K562 (cell line): ENCODE results near the gene P2RY4. TPM values are rescaled to one million over a fixed set of nuclear protein-coding genes. Genes with fewer than 3 reads are reported as not detected.
A peak's percentile ranks its signal among the peaks of the same experiment; 100 is the strongest.

Experiments used
- ATAC-seq: fragments of 200-7000 bp; cut with Tn5 transposase; 3 replicates; pipeline ENCODE4 v1.9.1; 2020; ENCODE audit warnings: moderate library complexity
- BruUV-seq: library from RNA; stranded (reverse); fragments of 400-500 nt; replicated peaks from 2 replicates; lab custom pipeline; 2021; lab: Mats Ljungman, UMichigan
- CTCF ChIA-PET: fragments of 300-600 bp; formaldehyde crosslinking; extraction: SDS; loops from one replicate; lab custom pipeline; 2021; ENCODE audit warnings: low intra/inter-chr PET ratio; lab: Yijun Ruan, JAX
- POLR2A ChIA-PET: fragments of 300-600, 350-650 bp; sonication (Branson Sonifier 250); formaldehyde crosslinking; extraction: SDS; loops from one replicate; lab custom pipeline; 2021; ENCODE audit warnings: antibody characterized with exemption, inconsistent platforms; lab: Yijun Ruan, JAX
- DNase-seq, 4 experiments: peaks; one replicate each; pipeline versions ENCODE4 v3.0.0 to v3.0.0-alpha.2; 2011 to 2018; ENCODE audit warnings: low spot score in 3 of 4, mixed read lengths in 3 of 4; ENCODE audit errors: extremely low read depth in 1 of 4
- FAIRE-seq: peaks from 2 replicates; lab custom pipeline; 2011; peaks lifted over from hg19 to GRCh38; lab: Jason Lieb, UNC
- H2AFZ ChIP-seq: 2 replicates; pipeline ENCODE4 v1.6.0; 2011; ENCODE audit warnings: low read depth, low read length, control low read depth, inconsistent platforms
- H3K27ac ChIP-seq: fragments of 200-600 bp; 3 replicates; pipeline ENCODE4 v1.8.0; 2011; ENCODE audit warnings: low read depth, mild to moderate bottlenecking, control low read depth, inconsistent platforms, low read length, moderate library complexity, mixed read lengths; ENCODE audit errors: extremely low read depth
- H3K27me3 ChIP-seq, 2 experiments: fragments of 300-600 bp in 1 of 2; 2 replicates in 1 of 2; 3 replicates in 1 of 2; pipeline versions ENCODE4 v1.6.0 to v1.8.0; 2011; ENCODE audit warnings: inconsistent platforms in 2 of 2, low read length in 2 of 2, mild to moderate bottlenecking in 1 of 2, mixed read lengths in 1 of 2, moderate library complexity in 1 of 2; ENCODE audit not compliant: control insufficient read depth in 2 of 2, insufficient read depth in 2 of 2
- H3K36me3 ChIP-seq: fragments of 300-600 bp; 3 replicates; pipeline ENCODE4 v1.8.0; 2011; ENCODE audit warnings: mild to moderate bottlenecking, low read length, inconsistent platforms; ENCODE audit not compliant: control insufficient read depth, insufficient read depth
- H3K4me1 ChIP-seq, 2 experiments: fragments of 200-600 bp in 1 of 2; replicated peaks in 1 of 2; 2 replicates in 1 of 2; 3 replicates in 1 of 2; pipeline versions ENCODE4 v1.5.1 to v1.8.0; 2011; ENCODE audit warnings: inconsistent platforms in 2 of 2, low read length in 2 of 2, mild to moderate bottlenecking in 1 of 2, mixed read lengths in 1 of 2, moderate library complexity in 1 of 2; ENCODE audit not compliant: control insufficient read depth in 2 of 2, insufficient read depth in 2 of 2
- H3K4me2 ChIP-seq: 2 replicates; pipeline ENCODE4 v1.6.1; 2011; ENCODE audit warnings: low read length, control low read depth, inconsistent platforms, mixed read lengths; ENCODE audit not compliant: insufficient read depth
- H3K4me3 ChIP-seq: fragments of 200-600 bp; sonication (generic), shearing (Covaris generic); 2 replicates; pipeline ENCODE4 v1.5.1; 2016; ENCODE audit warnings: control low read depth, inconsistent platforms
- H3K79me2 ChIP-seq: fragments of 200-600 bp; 3 replicates; pipeline ENCODE4 v1.8.0; 2011; ENCODE audit warnings: low read length, inconsistent platforms; ENCODE audit not compliant: control insufficient read depth, insufficient read depth
- H3K9ac ChIP-seq, 2 experiments: 2 replicates each; pipeline versions ENCODE4 v1.6.0 to v1.6.1; 2011; ENCODE audit warnings: low read depth in 2 of 2, low read length in 2 of 2, control low read depth in 1 of 2, inconsistent platforms in 1 of 2, mild to moderate bottlenecking in 1 of 2, mixed read lengths in 1 of 2; ENCODE audit not compliant: insufficient read depth in 1 of 2
- H3K9me1 ChIP-seq: one replicate; pipeline ENCODE4 v1.6.0; 2011; ENCODE audit warnings: inconsistent platforms, mild to moderate bottlenecking, low read length, moderate library complexity; ENCODE audit not compliant: control insufficient read depth, insufficient read depth
- H3K9me3 ChIP-seq: replicated peaks from 2 replicates; pipeline ENCODE4 v1.5.1; 2011; ENCODE audit warnings: low read depth, low read length, inconsistent platforms; ENCODE audit not compliant: control insufficient read depth, insufficient read depth
- H4K20me1 ChIP-seq: replicated peaks from 2 replicates; pipeline ENCODE4 v1.6.1; 2011; ENCODE audit warnings: low read length, inconsistent platforms, mixed read lengths; ENCODE audit not compliant: control insufficient read depth, insufficient read depth
- BCL6 ChIP-seq: fragments of 250-450 bp; sonication (Bioruptor Pico); IDR thresholded peaks from 2 replicates; pipeline ENCODE4 v1.4.0; 2020
- COPS2 ChIP-seq: fragments of 450-650 bp; conservative IDR thresholded peaks from 2 replicates; pipeline ENCODE4 v1.6.1; 2016; ENCODE audit warnings: mild to moderate bottlenecking, moderate library complexity
- E2F4 ChIP-seq: sonication (generic); formaldehyde crosslinking; IDR thresholded peaks from 2 replicates; pipeline ENCODE4 v1.8.0; 2022; ENCODE audit warnings: mild to moderate bottlenecking, low read depth, missing genetic modification reagents
- MEIS2 ChIP-seq: fragments of 450-650 bp; IDR thresholded peaks from 2 replicates; pipeline ENCODE4 v1.6.1; 2014; ENCODE audit warnings: mild to moderate bottlenecking; ENCODE audit not compliant: partially characterized antibody
- TAL1 ChIP-seq: fragments of 450-650 bp; IDR thresholded peaks from 2 replicates; pipeline ENCODE4 v1.6.1; 2016; ENCODE audit warnings: mild to moderate bottlenecking
- ZNF518B ChIP-seq: fragments of 250-450 bp; sonication (Bioruptor Pico); IDR thresholded peaks from 2 replicates; pipeline ENCODE4 v1.5.0; 2021; ENCODE audit warnings: mild to moderate bottlenecking, moderate library complexity
- WGBS: fragments of 100-300 bp; shearing (Covaris generic); methylation state at CpG from one replicate; pipeline ENCODE4 v1.1.6; 2016; ENCODE audit warnings: low coverage, mixed read lengths; ENCODE audit not compliant: insufficient coverage; ENCODE audit errors: missing lambda C conversion rate; 5-methylcytosine and 5-hydroxymethylcytosine counted together
- in situ Hi-C: fragments of 300-500 bp; cut with MboI; formaldehyde crosslinking; loops from 4 replicates; pipeline ENCODE4 v1.15.0; 2018; ENCODE audit warnings: inconsistent platforms, mixed read lengths
- intact Hi-C: fragments of 100-400 bp; cut with micrococcal nuclease; formaldehyde crosslinking; loops from 2 replicates; pipeline ENCODE4 v1.14.2; 2022
- polyA plus RNA-seq, 8 experiments: library from polyadenylated mRNA; depleted of rRNA in 4 of 8; stranded (reverse) in 5 of 8; unstranded in 3 of 8; fragments of >200 nt; fragmentation: Nextera tagmentation in 2 of 8; fragmentation: Illumina TruSeq in 1 of 8; extraction: Ambion mirVana in 2 of 8; extraction: Trizol in 1 of 8; gene quantifications; 2 replicates each; pipeline versions ENCODE4 v1.2.1 to v1.2.3, GENCODE V29; 2011 to 2014; ENCODE audit warnings: inconsistent platforms in 1 of 8, missing spikeins in 1 of 8
- total RNA-seq, 7 experiments: library from RNA; depleted of rRNA in 6 of 7; stranded (reverse); fragments of >200 nt in 6 of 7; fragmentation: Illumina TruSeq in 2 of 7; extraction: Trizol in 2 of 7; gene quantifications; 2 replicates each; pipeline versions ENCODE4 v1.2.1 to v1.2.3, GENCODE V29; 2011 to 2021; ENCODE audit warnings: low replicate concordance in 1 of 7

P2RY4 gene
- total and polyA plus RNA-seq, 9 of the 15 experiments (the other 6 are each of a cell fraction or from before 2014, with no cell fraction given) = not detected

GRCh38 chrX:70257423-70258288 lies 2.3 kb downstream of the P2RY4 start (continued):
- TF ChIP-seq ZNF518B (CRISPR knock-in tag) = no peak
- no peak for TF ChIP-seq E2F4 (CRISPR knock-in tag)
- no peak for TF ChIP-seq BCL6
- TF ChIP-seq MEIS2 = peak; percentile 29

- Histone ChIP-seq H3K9me1 (no peaks in the 10 kb centered on the region), H3K27ac (no peak overlapping the region), H3K27me3 (peaks cover 4 to 26% of the 10 kb centered on the region in 2 experiments; a peak in 4 of 5 replicates), H3K4me1 (no peaks in the 10 kb centered on the region; a peak in 1 of 5 replicates), H3K9me3 (no peaks in the 10 kb centered on the region), H3K79me2 (no peaks in the 10 kb centered on the region), H3K4me2 (no peak overlapping the region), H3K4me3 (no peak overlapping the region), H3K36me3 (no peaks in the 10 kb centered on the region), H4K20me1 (no peaks in the 10 kb centered on the region; the same call in none of the 2 replicates), H3K9ac (no peak overlapping the region), H2AFZ (no peak overlapping the region)
- ChIA-PET POLR2A (no interaction called here), CTCF (no interaction called here)
- intact Hi-C loops = no loop called here
- WGBS = 18% methylated on average over 2 of the region's 2 CpGs
- no peak for TF ChIP-seq TAL1
- TF ChIP-seq COPS2 = no peak
- no TSS peak for BruUV-seq
- no peak for ATAC-seq
- no peak for DNase-seq
- FAIRE-seq = no peak
- in situ Hi-C loops = no loop called here
Measured at GRCh38 chrX:70255452-70255851, 4.6 kb downstream of the P2RY4 start.
